GM18526 (cell line): ENCODE data around the gene ANKRD33B.

Experiments used
- POLR2A ChIP-seq: IDR thresholded peaks from 3 replicates; pipeline ENCODE4 v1.6.1; 2011; ENCODE audit not compliant: insufficient read length; ENCODE audit errors: extremely low read depth

The ANKRD33B gene

GRCh38 chr5:10533226-10533625 lies 30.6 kb upstream of the ANKRD33B start:
- TF ChIP-seq POLR2A = no peak

- no peak for TF ChIP-seq POLR2A
These were observed 29.0 kb upstream of the ANKRD33B start for GRCh38 chr5:10534561-10535530.

- TF ChIP-seq POLR2A = no peak
These were observed 27.4 kb upstream of the ANKRD33B start for GRCh38 chr5:10536511-10536910.

- TF ChIP-seq POLR2A = no peak
These were observed 26.8 kb upstream of the ANKRD33B start for GRCh38 chr5:10536931-10537579.

- no peak for TF ChIP-seq POLR2A
These were observed 26.2 kb upstream of the ANKRD33B start for GRCh38 chr5:10537624-10538023.

- TF ChIP-seq POLR2A = no peak
These were observed 25.6 kb upstream of the ANKRD33B start for GRCh38 chr5:10538103-10538788.

GRCh38 chr5:10538789-10539686 lies 24.8 kb upstream of the ANKRD33B start:
- TF ChIP-seq POLR2A = no peak

- TF ChIP-seq POLR2A = no peak
These were observed 24.2 kb upstream of the ANKRD33B start for GRCh38 chr5:10539687-10539998.

GRCh38 chr5:10540036-10540544 lies 23.8 kb upstream of the ANKRD33B start:
- no peak for TF ChIP-seq POLR2A

- TF ChIP-seq POLR2A = no peak
These were observed 22.8 kb upstream of the ANKRD33B start for GRCh38 chr5:10540951-10541646.

- no peak for TF ChIP-seq POLR2A
These were observed 21.8 kb upstream of the ANKRD33B start for GRCh38 chr5:10542055-10542550.

- no peak for TF ChIP-seq POLR2A
These were observed 20.3 kb upstream of the ANKRD33B start for GRCh38 chr5:10543585-10544040.

- no peak for TF ChIP-seq POLR2A
These were observed 18.8 kb upstream of the ANKRD33B start for GRCh38 chr5:10545084-10545483.

- no peak for TF ChIP-seq POLR2A
These were observed 17.7 kb upstream of the ANKRD33B start for GRCh38 chr5:10546186-10546585.
